Gastrocnemius medialis (tissue), 4 donors: ENCODE data around the gene TNIK. TPM values are rescaled to one million over a fixed set of nuclear protein-coding genes. Genes with fewer than 3 reads are reported as not detected.

Source experiments
- ATAC-seq, 2 donors: fragments of 150-250 bp; one replicate each; pipeline ENCODE4 v1.9.1; 2016
- DNase-seq, 2 donors: peaks; one replicate each; pipeline ENCODE4 v3.0.0-alpha.2; 2019
- H3K27ac ChIP-seq, 4 donors: fragments of 200-600 bp; sonication (generic); 1 replicate in 1 of 4; 2 replicates in 3 of 4; pipeline ENCODE4 v1.5.1; 2016 to 2018; ENCODE audit warnings: mild to moderate bottlenecking in 2 of 4, moderate library complexity in 1 of 4
- H3K27me3 ChIP-seq, 3 donors: fragments of 200-600 bp; sonication (generic) in 2 of 3; 1 replicate in 1 of 3; 2 replicates in 2 of 3; pipeline versions ENCODE4 v1.5.1 to v1.6.0; 2016 to 2019; ENCODE audit warnings: mild to moderate bottlenecking in 1 of 3, moderate library complexity in 1 of 3
- H3K36me3 ChIP-seq, 2 donors: fragments of 200-600 bp; sonication (generic) in 1 of 2; one replicate each; pipeline ENCODE4 v1.5.1; 2017 to 2018
- H3K4me1 ChIP-seq, 2 donors: fragments of 200-600 bp; sonication (generic) in 1 of 2; one replicate each; pipeline ENCODE4 v1.5.1; 2016 to 2017; ENCODE audit warnings: mild to moderate bottlenecking in 2 of 2
- H3K4me3 ChIP-seq, 4 donors: fragments of 200-600 bp; sonication (generic) in 3 of 4; 1 replicate in 1 of 4; 2 replicates in 3 of 4; pipeline ENCODE4 v1.5.1; 2016 to 2019; ENCODE audit warnings: mild to moderate bottlenecking in 2 of 4
- H3K9me3 ChIP-seq, 3 donors: fragments of 200-600 bp; sonication (generic) in 2 of 3; 1 replicate in 1 of 3; 2 replicates in 2 of 3; pipeline ENCODE4 v1.5.1; 2016 to 2019
- CTCF ChIP-seq, 5 experiments: fragments of 450-650 bp in 3 of 5; fragments of 200-600 bp in 2 of 5; sonication (generic) in 2 of 5; IDR thresholded peaks in 4 of 5; conservative IDR thresholded peaks in 1 of 5; 1 replicate in 4 of 5; 2 replicates in 1 of 5; pipeline ENCODE4 v1.5.1; 2016 to 2019; ENCODE audit warnings: antibody characterized with exemption in 5 of 5, mild to moderate bottlenecking in 3 of 5, moderate library complexity in 3 of 5
- POLR2A ChIP-seq, 2 donors: fragments of 450-650 bp; IDR thresholded peaks; one replicate each; pipeline ENCODE4 v1.6.1; 2017; ENCODE audit warnings: antibody characterized with exemption in 2 of 2, mild to moderate bottlenecking in 2 of 2, moderate library complexity in 2 of 2
- in situ Hi-C, 4 donors: fragments of 200-750 bp; cut with MboI; loops; one replicate each; pipeline versions ENCODE4 v1.15.0 to v1.8.0; 2017; ENCODE audit warnings: low sequenced_read_pairs in 4 of 4
- intact Hi-C: fragments of 100-400 bp; cut with DNase I; formaldehyde crosslinking; loops from one replicate; pipeline ENCODE4 v1.15.1; 2023; ENCODE audit warnings: low total_unique reads
- total RNA-seq, 4 donors: library from RNA; depleted of rRNA; stranded (reverse); fragments of >200 nt; gene quantifications; one replicate each; pipeline versions ENCODE4 v1.1.0 to v1.2.3, GENCODE V29; 2016

TNIK gene
- total RNA-seq, 4 donors from 2014 or later, result 5.2 to 19.7 (median 10.6) TPM

DNA sequence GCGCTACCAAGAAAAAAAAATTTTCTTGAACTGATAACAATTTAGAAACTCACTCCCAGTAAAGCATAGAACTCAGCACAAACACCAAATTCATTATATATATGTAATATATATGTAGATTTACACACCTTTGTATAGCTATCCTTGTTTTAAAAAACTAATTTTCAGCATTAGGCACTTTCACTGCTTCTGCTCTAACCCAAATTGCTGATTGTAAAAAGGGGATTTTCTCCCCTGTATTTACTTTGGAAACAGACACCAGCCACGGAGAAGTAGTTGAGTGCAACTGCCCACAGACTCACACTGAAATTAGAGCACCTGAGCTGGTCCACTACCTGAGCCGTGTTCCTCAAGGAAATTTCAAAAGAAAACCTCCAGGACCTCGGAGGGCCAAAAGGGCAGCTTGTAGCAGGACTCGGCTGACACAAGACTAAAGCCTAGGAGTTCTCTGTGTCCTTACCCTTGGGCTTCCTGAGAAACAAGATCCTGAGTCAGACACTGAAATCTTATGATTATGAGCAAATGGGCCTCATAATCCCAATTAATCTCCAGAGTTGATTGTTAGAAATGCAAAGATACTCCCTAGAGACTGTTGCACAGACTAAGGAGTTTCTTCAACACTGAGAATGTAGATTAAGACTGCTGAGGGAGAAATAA, 106.0 kb downstream of the TNIK start:
- DNase-seq, result no peak
- intact Hi-C loops, result no loop called here
- Histone ChIP-seq H3K27me3 (no peaks in the 10 kb centered on the region), H3K36me3 (no peaks in the 10 kb centered on the region), H3K4me1 (peaks cover 12 to 28% of the 10 kb centered on the region in 2 donors), H3K9me3 (no peaks in the 10 kb centered on the region), H3K4me3 (no peak overlapping the region), H3K27ac (peak overlapping the region in 3 of 4 donors; percentile 20 to 58 (median 42))
- in situ Hi-C loops, result no loop called here
- no peak for ATAC-seq
- TF ChIP-seq CTCF (IDR thresholded peaks at IDR 0.05 in 4 of 5, conservative IDR thresholded peaks at IDR 0.05 in 1 of 5) (no peak), POLR2A (IDR thresholded peaks at IDR 0.05) (no peak)

- H3K36me3 ChIP-seq, result no peaks in the 10 kb centered on the region
- DNase-seq, result no peak
- H3K9me3 ChIP-seq, result no peaks in the 10 kb centered on the region
- H3K27ac ChIP-seq, result peak overlapping the region in 2 of 4 donors; percentile 15 to 29
- intact Hi-C loops (no loop called here), in situ Hi-C loops (no loop called here)
- H3K27me3 ChIP-seq, result no peaks in the 10 kb centered on the region
- ATAC-seq, result peak; percentile 26 to 30
- peaks cover 15 to 32% of the 10 kb centered on the region in 2 donors for H3K4me1 ChIP-seq
- H3K4me3 ChIP-seq, result no peak overlapping the region
- TF ChIP-seq CTCF (IDR thresholded peaks at IDR 0.05 in 4 of 5, conservative IDR thresholded peaks at IDR 0.05 in 1 of 5) (no peak), POLR2A (IDR thresholded peaks at IDR 0.05) (no peak)
Observed at GRCh38 chr3:171353423-171353822, 106.8 kb downstream of the TNIK start.

GRCh38 chr3:171352387-171352935, 107.7 kb downstream of the TNIK start:
- no peak for DNase-seq
- TF ChIP-seq CTCF (IDR thresholded peaks at IDR 0.05 in 4 of 5, conservative IDR thresholded peaks at IDR 0.05 in 1 of 5) (no peak), POLR2A (IDR thresholded peaks at IDR 0.05) (no peak)
- ATAC-seq, result no peak
- Histone ChIP-seq H3K4me1 (peaks cover 24 to 41% of the 10 kb centered on the region in 2 donors), H3K27me3 (no peaks in the 10 kb centered on the region), H3K9me3 (no peaks in the 10 kb centered on the region), H3K36me3 (no peaks in the 10 kb centered on the region), H3K27ac (peak overlapping the region in 1 of 4 donors; percentile 53), H3K4me3 (no peak overlapping the region)
- intact Hi-C loops (no loop called here), in situ Hi-C loops (no loop called here)

DNA sequence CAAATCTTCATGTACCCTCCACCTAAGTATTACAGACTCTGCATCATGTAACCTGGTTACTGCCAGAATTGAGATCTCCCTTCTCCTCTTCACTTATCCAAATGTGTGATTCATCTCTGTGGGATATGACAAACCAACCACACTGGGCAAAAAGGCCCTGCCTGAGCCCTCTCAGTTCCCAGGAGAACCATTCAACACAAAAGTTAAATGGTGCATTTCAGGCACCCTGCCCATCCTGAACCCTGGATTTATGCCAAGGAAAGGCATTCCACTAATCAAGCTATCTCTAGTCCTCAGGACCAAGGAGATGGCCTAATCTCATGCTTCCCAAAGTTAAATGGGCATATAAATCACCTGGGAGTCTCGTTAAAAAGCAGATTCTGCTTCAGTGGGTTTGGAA, 108.5 kb downstream of the TNIK start:
- H3K27me3 ChIP-seq, result no peaks in the 10 kb centered on the region
- peak in 1 of 2 donors; percentile 43 for DNase-seq
- in situ Hi-C loops, result no loop called here
- no peak overlapping the region for H3K4me3 ChIP-seq
- intact Hi-C loops, result no loop called here
- H3K36me3 ChIP-seq, result no peaks in the 10 kb centered on the region
- H3K27ac ChIP-seq, result peak overlapping the region in 3 of 4 donors; percentile 6 to 53 (median 33)
- H3K4me1 ChIP-seq, result peaks cover 32 to 47% of the 10 kb centered on the region in 2 donors
- ATAC-seq, result peak; percentile 73 to 74
- no peaks in the 10 kb centered on the region for H3K9me3 ChIP-seq
- TF ChIP-seq CTCF (IDR thresholded peaks at IDR 0.05 in 4 of 5, conservative IDR thresholded peaks at IDR 0.05 in 1 of 5), result no peak
- no peak for TF ChIP-seq POLR2A (IDR thresholded peaks at IDR 0.05)
